ENCODE measurements around the gene LSAMP.

GRCh38 chr3:116186049-116186448 lies 259.2 kb downstream of the LSAMP start:
- no peak for TF ChIP-seq CTCF (IDR thresholded peaks at IDR 0.05)
- TF ChIP-seq EZH2 (IDR thresholded peaks at IDR 0.05; ENCODE audit: borderline replicate concordance, insufficient read depth, low read depth, low read length, poor library complexity, severe bottlenecking): no peak
